Measurements from ENCODE around the gene ART4. TPM values are rescaled to one million over a fixed set of nuclear protein-coding genes. Genes with fewer than 3 reads are reported as not detected.
A peak's percentile ranks its signal among the peaks of the same experiment; 100 is the strongest.

Gene ART4
- total RNA-seq, 2 experiments from 2014 or later = not detected

GRCh38 chr12:14828892-14829291 is 14.4 kb downstream of the ART4 start:
- H3K27me3 ChIP-seq (ENCODE audit: control insufficient read depth in 1 of 2, insufficient read depth in 2 of 2, low read length in 2 of 2) = no peaks in the 10 kb centered on the region
- intact Hi-C loops (cut with DNase I, micrococcal nuclease) = no loop called here
- H3K9me3 Mint-ChIP-seq = no peaks in the 10 kb centered on the region
- no peak overlapping the region for H3K27ac Mint-ChIP-seq
- DNase-seq (peak in 2 of 14 experiments; percentile 13 to 27), ATAC-seq (ENCODE audit: poor library complexity) (no peak)
- H3K4me3 ChIP-seq (ENCODE audit: low read length) = no peak overlapping the region
- TF ChIP-seq CTCF (IDR thresholded peaks at IDR 0.05) = no peak
- no peaks in the 10 kb centered on the region for H3K36me3 Mint-ChIP-seq (ENCODE audit: low read depth)
- H3K9me3 ChIP-seq (ENCODE audit: control insufficient read depth in 1 of 2, insufficient read depth in 1 of 2, low read length in 2 of 2) = no peaks in the 10 kb centered on the region
- peaks cover 7% of the 10 kb centered on the region for H3K27me3 Mint-ChIP-seq
- no peak overlapping the region for H3K27ac ChIP-seq (ENCODE audit: low read depth in 1 of 2, low read length in 2 of 2)
- no peaks in the 10 kb centered on the region for H3K4me1 Mint-ChIP-seq (ENCODE audit: low read depth)
- POLR2A ChIA-PET = no interaction called here
- H3K4me3 Mint-ChIP-seq = no peak overlapping the region
- CTCF ChIA-PET = no interaction called here
- no peaks in the 10 kb centered on the region for H3K4me1 ChIP-seq (ENCODE audit: insufficient read depth, low read length)
- no peaks in the 10 kb centered on the region for H3K36me3 ChIP-seq (ENCODE audit: insufficient read depth, low read length)

GRCh38 chr12:14827043-14827442 is 16.3 kb downstream of the ART4 start:
- Mint-ChIP-seq H3K4me1 (ENCODE audit: low read depth) (no peaks in the 10 kb centered on the region), H3K27me3 (no peaks in the 10 kb centered on the region), H3K36me3 (ENCODE audit: low read depth) (no peaks in the 10 kb centered on the region), H3K9me3 (no peaks in the 10 kb centered on the region), H3K4me3 (no peak overlapping the region), H3K27ac (no peak overlapping the region)
- Histone ChIP-seq H3K27me3 (ENCODE audit: control insufficient read depth in 1 of 2, insufficient read depth in 2 of 2, low read length in 2 of 2) (no peaks in the 10 kb centered on the region), H3K36me3 (ENCODE audit: insufficient read depth, low read length) (no peaks in the 10 kb centered on the region), H3K4me3 (ENCODE audit: low read length) (no peak overlapping the region), H3K4me1 (ENCODE audit: insufficient read depth, low read length) (no peaks in the 10 kb centered on the region), H3K27ac (ENCODE audit: low read depth in 1 of 2, low read length in 2 of 2) (no peak overlapping the region), H3K9me3 (ENCODE audit: control insufficient read depth in 1 of 2, insufficient read depth in 1 of 2, low read length in 2 of 2) (no peaks in the 10 kb centered on the region)
- ChIA-PET POLR2A (no interaction called here), CTCF (no interaction called here)
- ATAC-seq (ENCODE audit: poor library complexity) (no peak), DNase-seq (no peak)
- no peak for TF ChIP-seq CTCF (IDR thresholded peaks at IDR 0.05)
- intact Hi-C loops (cut with DNase I, micrococcal nuclease) = no loop called here

- Histone ChIP-seq H3K9me3 (ENCODE audit: control insufficient read depth in 1 of 2, insufficient read depth in 1 of 2, low read length in 2 of 2) (no peaks in the 10 kb centered on the region), H3K27ac (ENCODE audit: low read depth in 1 of 2, low read length in 2 of 2) (no peak overlapping the region), H3K36me3 (ENCODE audit: insufficient read depth, low read length) (no peaks in the 10 kb centered on the region), H3K27me3 (ENCODE audit: control insufficient read depth in 1 of 2, insufficient read depth in 2 of 2, low read length in 2 of 2) (no peaks in the 10 kb centered on the region), H3K4me3 (ENCODE audit: low read length) (no peak overlapping the region), H3K4me1 (ENCODE audit: insufficient read depth, low read length) (no peaks in the 10 kb centered on the region)
- DNase-seq = no peak
- intact Hi-C loops (cut with DNase I, micrococcal nuclease) = no loop called here
- TF ChIP-seq CTCF (IDR thresholded peaks at IDR 0.05) = no peak
- ChIA-PET POLR2A (no interaction called here), CTCF (no interaction called here)
- Mint-ChIP-seq H3K4me3 (no peak overlapping the region), H3K36me3 (ENCODE audit: low read depth) (no peaks in the 10 kb centered on the region), H3K4me1 (ENCODE audit: low read depth) (no peaks in the 10 kb centered on the region), H3K9me3 (no peaks in the 10 kb centered on the region), H3K27ac (no peak overlapping the region), H3K27me3 (peaks cover 2% of the 10 kb centered on the region)
- ATAC-seq (ENCODE audit: poor library complexity) = no peak
Observed at GRCh38 chr12:14826491-14826890, 16.8 kb downstream of the ART4 start.
